HUES6 (cell line): ENCODE data around the gene ARID5B.

ENCODE experiments used
- H3K27ac ChIP-seq: 2 replicates; pipeline ENCODE4 v1.7.0; 2013; ENCODE audit warnings: low read depth, mild to moderate bottlenecking, low read length, inconsistent platforms
- H3K27me3 ChIP-seq: 2 replicates; pipeline ENCODE4 v1.6.1; 2013; ENCODE audit warnings: low read length; ENCODE audit not compliant: control insufficient read depth, insufficient read depth
- H3K36me3 ChIP-seq: 2 replicates; pipeline ENCODE4 v1.6.1; 2013; ENCODE audit warnings: low read length; ENCODE audit not compliant: control insufficient read depth, insufficient read depth
- H3K4me1 ChIP-seq: 2 replicates; pipeline ENCODE4 v1.6.1; 2013; ENCODE audit warnings: low read length; ENCODE audit not compliant: control insufficient read depth, insufficient read depth
- H3K4me3 ChIP-seq: 2 replicates; pipeline ENCODE4 v1.5.1; 2013; ENCODE audit warnings: low read depth, low read length
- H3K9ac ChIP-seq: one replicate; pipeline ENCODE4 v1.6.1; 2013; ENCODE audit warnings: mild to moderate bottlenecking, low read length
- H3K9me3 ChIP-seq: 2 replicates; pipeline ENCODE4 v1.6.1; 2013; ENCODE audit warnings: low read depth, low read length; ENCODE audit not compliant: control insufficient read depth, insufficient read depth

Gene ARID5B

GRCh38 chr10:61942604-61943461, 41.3 kb downstream of the ARID5B start:
- no peaks in the 10 kb centered on the region for H3K4me1 ChIP-seq
- no peaks in the 10 kb centered on the region for H3K27me3 ChIP-seq
- no peak overlapping the region for H3K4me3 ChIP-seq
- H3K9me3 ChIP-seq: no peaks in the 10 kb centered on the region
- no peak overlapping the region for H3K27ac ChIP-seq
- no peaks in the 10 kb centered on the region for H3K36me3 ChIP-seq
- no peak overlapping the region for H3K9ac ChIP-seq

- Histone ChIP-seq H3K27me3 (no peaks in the 10 kb centered on the region), H3K36me3 (no peaks in the 10 kb centered on the region), H3K27ac (no peak overlapping the region), H3K4me3 (no peak overlapping the region), H3K9me3 (no peaks in the 10 kb centered on the region), H3K9ac (no peak overlapping the region), H3K4me1 (no peaks in the 10 kb centered on the region)
Observed at GRCh38 chr10:61943674-61944378, 42.3 kb downstream of the ARID5B start.

GRCh38 chr10:61944410-61945147, 43.1 kb downstream of the ARID5B start:
- Histone ChIP-seq H3K27me3 (no peaks in the 10 kb centered on the region), H3K4me3 (no peak overlapping the region), H3K4me1 (no peaks in the 10 kb centered on the region), H3K27ac (no peak overlapping the region), H3K36me3 (no peaks in the 10 kb centered on the region), H3K9me3 (no peaks in the 10 kb centered on the region), H3K9ac (no peak overlapping the region)

GRCh38 chr10:61949687-61950086, 48.2 kb downstream of the ARID5B start:
- H3K4me1 ChIP-seq: no peaks in the 10 kb centered on the region; the same call in 1 of the 2 replicates
- no peaks in the 10 kb centered on the region for H3K9me3 ChIP-seq
- H3K9ac ChIP-seq: no peak overlapping the region
- no peaks in the 10 kb centered on the region for H3K27me3 ChIP-seq
- no peak overlapping the region for H3K4me3 ChIP-seq
- no peak overlapping the region for H3K27ac ChIP-seq
- H3K36me3 ChIP-seq: no peaks in the 10 kb centered on the region

GRCh38 chr10:61950449-61951143, 49.1 kb downstream of the ARID5B start:
- Histone ChIP-seq H3K9ac (no peak overlapping the region), H3K4me3 (no peak overlapping the region), H3K27me3 (no peaks in the 10 kb centered on the region), H3K9me3 (no peaks in the 10 kb centered on the region), H3K36me3 (no peaks in the 10 kb centered on the region), H3K27ac (no peak overlapping the region), H3K4me1 (no peaks in the 10 kb centered on the region; the same call in 1 of the 2 replicates)

- H3K27ac ChIP-seq: no peak overlapping the region
- no peaks in the 10 kb centered on the region for H3K9me3 ChIP-seq
- H3K4me3 ChIP-seq: no peak overlapping the region
- no peaks in the 10 kb centered on the region for H3K36me3 ChIP-seq
- no peaks in the 10 kb centered on the region; the same call in 1 of the 2 replicates for H3K4me1 ChIP-seq
- H3K9ac ChIP-seq: no peak overlapping the region
- H3K27me3 ChIP-seq: no peaks in the 10 kb centered on the region
Observed at GRCh38 chr10:61951144-61951483, 49.6 kb downstream of the ARID5B start.

GRCh38 chr10:61952028-61952674, 50.7 kb downstream of the ARID5B start:
- Histone ChIP-seq H3K9ac (no peak overlapping the region), H3K9me3 (no peaks in the 10 kb centered on the region), H3K27me3 (no peaks in the 10 kb centered on the region), H3K4me3 (no peak overlapping the region), H3K27ac (no peak overlapping the region), H3K4me1 (no peaks in the 10 kb centered on the region; the same call in 1 of the 2 replicates), H3K36me3 (no peaks in the 10 kb centered on the region)

GRCh38 chr10:61953183-61953582, 51.7 kb downstream of the ARID5B start:
- no peaks in the 10 kb centered on the region for H3K27me3 ChIP-seq
- no peak overlapping the region for H3K27ac ChIP-seq
- H3K9me3 ChIP-seq: no peaks in the 10 kb centered on the region
- no peaks in the 10 kb centered on the region for H3K36me3 ChIP-seq
- H3K4me3 ChIP-seq: no peak overlapping the region
- no peaks in the 10 kb centered on the region; the same call in 1 of the 2 replicates for H3K4me1 ChIP-seq
- no peak overlapping the region for H3K9ac ChIP-seq

GRCh38 chr10:61957806-61958205, 56.3 kb downstream of the ARID5B start:
- no peak overlapping the region for H3K27ac ChIP-seq
- H3K9ac ChIP-seq: no peak overlapping the region
- no peaks in the 10 kb centered on the region for H3K27me3 ChIP-seq
- no peaks in the 10 kb centered on the region for H3K4me1 ChIP-seq
- no peak overlapping the region for H3K4me3 ChIP-seq
- no peaks in the 10 kb centered on the region for H3K9me3 ChIP-seq
- H3K36me3 ChIP-seq: no peaks in the 10 kb centered on the region

- no peaks in the 10 kb centered on the region for H3K4me1 ChIP-seq
Observed at GRCh38 chr10:61958311-61958710, 56.8 kb downstream of the ARID5B start.

More at GRCh38 chr10:61958311-61958710, 56.8 kb downstream of the ARID5B start:
- no peaks in the 10 kb centered on the region for H3K9me3 ChIP-seq
- H3K27me3 ChIP-seq: no peaks in the 10 kb centered on the region
- H3K36me3 ChIP-seq: no peaks in the 10 kb centered on the region
- H3K27ac ChIP-seq: no peak overlapping the region
- no peak overlapping the region for H3K4me3 ChIP-seq
- H3K9ac ChIP-seq: no peak overlapping the region
